22Rv1 (cell line): ENCODE measurements around the gene LAMA1.

ENCODE experiments used
- H3K27ac ChIP-seq: fragments of 450-650 bp; 2 replicates; pipeline ENCODE4 v1.5.1; 2017
- CTCF ChIP-seq: fragments of 450-650 bp; IDR thresholded peaks from 2 replicates; pipeline ENCODE4 v1.5.1; 2017; ENCODE audit warnings: mild to moderate bottlenecking
- ZFX ChIP-seq: fragments of 450-650 bp; IDR thresholded peaks from 2 replicates; pipeline ENCODE4 v1.6.1; 2017; ENCODE audit warnings: antibody characterized with exemption, borderline replicate concordance

Gene LAMA1

DNA sequence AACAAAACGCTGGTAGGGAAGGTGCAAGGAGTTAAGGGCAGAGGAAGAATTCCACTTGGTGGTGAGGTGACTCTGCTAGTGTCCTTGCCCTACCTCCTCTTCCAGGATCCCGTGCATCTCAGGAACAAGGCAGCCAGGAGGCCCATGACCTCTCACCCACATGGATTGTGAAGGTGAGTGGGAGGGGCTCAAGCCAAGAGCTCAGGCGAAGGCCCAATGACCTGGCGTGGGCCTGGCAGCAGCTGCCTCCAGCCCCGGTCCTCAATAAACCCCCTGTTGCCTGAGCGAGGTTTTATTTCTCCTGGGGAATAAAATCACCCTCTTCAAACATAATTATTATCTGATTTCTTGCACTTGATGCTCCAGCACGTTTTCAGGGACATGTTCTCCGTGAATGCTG lies 28.2 kb downstream of the LAMA1 start:
- no peak overlapping the region for H3K27ac ChIP-seq
- TF ChIP-seq ZFX (no peak), CTCF (no peak)

DNA sequence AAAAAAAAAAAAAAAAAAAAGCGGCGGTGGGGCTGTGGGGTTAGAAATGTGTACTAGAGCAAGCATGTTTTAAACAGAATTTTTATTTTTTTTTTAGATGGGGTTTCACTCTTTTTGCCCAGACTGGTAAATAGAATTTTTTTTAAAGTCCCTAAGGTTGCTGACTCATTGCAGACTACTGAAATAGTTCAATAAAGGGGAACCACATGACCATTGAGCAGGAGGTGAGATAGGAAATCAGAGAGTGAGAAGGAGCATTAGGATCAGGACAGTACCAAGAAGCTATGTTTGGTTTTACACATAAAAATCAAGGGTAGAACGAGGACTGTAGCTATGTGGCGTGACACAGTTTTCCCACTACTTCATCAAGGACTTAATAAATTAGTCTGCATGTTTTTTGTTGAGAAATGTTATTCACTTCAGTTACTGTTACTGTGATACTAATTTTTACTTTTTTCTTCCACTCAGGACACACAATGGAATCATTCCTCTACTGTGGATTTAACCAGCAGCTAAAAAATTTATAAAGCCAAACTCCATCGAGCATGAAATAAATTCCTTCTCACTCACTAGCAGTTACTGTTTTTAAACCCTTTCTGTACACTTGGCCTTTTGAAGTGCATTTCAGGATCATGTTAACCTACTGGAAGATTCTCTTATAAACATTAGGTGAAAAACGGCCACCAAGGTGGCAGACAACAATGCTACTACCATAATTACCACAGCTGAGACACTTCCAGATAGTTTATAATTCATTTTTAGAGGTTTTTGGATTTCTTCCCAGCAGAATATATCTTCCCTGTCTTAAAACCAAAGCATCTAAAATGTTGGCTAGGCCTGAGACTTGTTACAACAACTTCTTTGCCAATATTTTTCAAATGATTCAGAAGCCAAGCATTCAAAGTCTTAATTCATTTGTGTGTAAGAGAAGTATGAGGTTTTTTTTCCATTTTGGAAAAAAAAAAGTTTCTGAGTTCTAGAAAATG lies 33.2 kb downstream of the LAMA1 start:
- no peak overlapping the region for H3K27ac ChIP-seq

GRCh38 chr18:7082671-7083070 lies 34.9 kb downstream of the LAMA1 start:
- no peak overlapping the region for H3K27ac ChIP-seq
- no peak for TF ChIP-seq CTCF
- no peak for TF ChIP-seq ZFX

More for the DNA sequence above, 33.2 kb downstream of the LAMA1 start:
- no peak for TF ChIP-seq CTCF
- no peak for TF ChIP-seq ZFX

DNA sequence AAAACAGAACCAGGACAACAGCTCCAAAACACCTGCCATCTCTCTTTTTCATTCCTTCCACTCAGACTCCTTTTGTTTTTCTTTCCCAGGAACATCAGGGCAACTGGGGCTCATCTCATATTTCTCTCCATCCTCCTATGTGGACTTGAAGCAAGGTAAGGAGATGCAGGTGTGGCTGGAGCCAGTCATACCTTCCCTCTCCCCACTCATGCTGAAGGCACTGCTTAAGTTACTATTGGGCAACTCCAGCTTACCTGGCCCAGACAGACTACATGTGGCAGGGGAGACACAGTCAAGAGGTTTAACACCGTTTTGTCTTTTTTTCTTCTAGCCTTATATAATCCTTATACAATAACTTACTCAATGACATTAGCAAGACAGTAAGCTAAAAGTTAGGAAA lies 38.4 kb downstream of the LAMA1 start:
- no peak for TF ChIP-seq CTCF
- TF ChIP-seq ZFX = no peak
- H3K27ac ChIP-seq = no peak overlapping the region

GRCh38 chr18:7072593-7072992 lies 45.0 kb downstream of the LAMA1 start:
- TF ChIP-seq CTCF = no peak
- TF ChIP-seq ZFX = no peak

DNA sequence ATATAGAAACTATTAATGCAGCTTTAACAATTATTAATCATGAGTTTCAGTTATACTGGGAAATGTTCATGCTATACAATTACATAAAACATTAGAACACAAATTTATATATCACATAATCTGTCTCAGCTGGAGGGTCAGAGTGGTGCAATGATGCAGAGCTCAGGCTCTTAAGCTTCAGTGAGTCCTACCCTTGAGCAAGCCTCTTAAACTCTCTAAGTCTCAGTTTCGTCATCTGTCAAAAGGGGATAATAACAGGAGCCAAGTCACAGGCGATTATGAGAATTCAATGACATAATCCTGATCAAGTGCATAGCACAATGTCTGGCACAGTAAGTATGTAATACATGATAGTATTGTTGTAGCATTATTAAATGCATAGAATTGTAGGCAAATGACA lies 46.0 kb downstream of the LAMA1 start:
- no peak overlapping the region for H3K27ac ChIP-seq
- TF ChIP-seq CTCF (no peak), ZFX (no peak)

More at GRCh38 chr18:7072593-7072992, 45.0 kb downstream of the LAMA1 start:
- H3K27ac ChIP-seq = no peak overlapping the region

DNA sequence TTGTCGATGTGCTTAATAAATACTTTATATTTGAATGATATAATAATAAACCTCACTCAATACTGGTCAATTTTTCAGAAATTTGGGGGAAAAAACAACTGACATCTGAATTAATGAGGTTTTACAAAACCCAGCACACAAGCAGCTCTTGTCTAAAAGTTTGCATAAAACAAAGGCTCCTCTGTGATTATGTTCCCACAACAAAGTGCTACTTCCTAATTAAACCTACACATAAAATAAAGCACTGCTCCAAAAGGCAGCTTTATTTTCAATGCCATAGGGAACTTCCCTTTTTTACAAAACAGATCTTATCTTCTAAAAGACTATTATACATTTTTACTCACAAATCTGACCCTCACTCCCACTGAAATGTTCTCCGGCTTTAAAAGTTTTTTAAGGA lies 47.1 kb downstream of the LAMA1 start:
- H3K27ac ChIP-seq = no peak overlapping the region
- TF ChIP-seq ZFX = no peak
- no peak for TF ChIP-seq CTCF
